Ovary (tissue), 1 donor: ENCODE results near the gene ZNF263.

Source experiments
- EP300 ChIP-seq: sonication (generic); formaldehyde crosslinking; IDR thresholded peaks from one replicate; pipeline ENCODE4 v1.6.1; 2017; ENCODE audit warnings: antibody characterized with exemption
- POLR2A ChIP-seq: fragments of 450-650 bp; IDR thresholded peaks from one replicate; pipeline ENCODE4 v1.6.1; 2017; ENCODE audit warnings: antibody characterized with exemption, mild to moderate bottlenecking, moderate library complexity

- no peak for TF ChIP-seq EP300
- no peak for TF ChIP-seq POLR2A
These were observed 27.0 kb upstream of the ZNF263 start, which contains the start of gene MEFV for GRCh38 chr16:3256146-3256865.
